AG04449 (cell line): ENCODE measurements around the gene FABP2.

Experiments used
- CTCF ChIA-PET: fragments of 350-600 bp; formaldehyde crosslinking; extraction: SDS; loops from one replicate; lab custom pipeline; 2021; ENCODE audit warnings: antibody characterized with exemption; lab: Yijun Ruan, JAX
- POLR2A ChIA-PET: fragments of 400-600, 350-600 bp; formaldehyde crosslinking; extraction: SDS; loops from one replicate; lab custom pipeline; 2020; ENCODE audit warnings: antibody characterized with exemption, inconsistent platforms; lab: Yijun Ruan, JAX
- DNase-seq: peaks from one replicate; pipeline ENCODE4 v3.0.0-alpha.2; 2010; ENCODE audit warnings: low read depth, low spot score
- H3K4me3 ChIP-seq: 2 replicates; pipeline ENCODE4 v1.5.1; 2011; ENCODE audit warnings: low read depth, mild to moderate bottlenecking, control low read depth, low read length
- CTCF ChIP-seq: IDR thresholded peaks from one replicate; pipeline ENCODE4 v1.5.1; 2011; ENCODE audit warnings: mild to moderate bottlenecking, moderate library complexity, low read length, control low read depth, inconsistent platforms; ENCODE audit not compliant: insufficient read depth; ENCODE audit errors: missing control alignments

The FABP2 gene

GRCh38 chr4:119302073-119302832 is 19.7 kb downstream of the FABP2 start:
- DNase-seq = no peak
- POLR2A ChIA-PET = no interaction called here
- H3K4me3 ChIP-seq = no peak overlapping the region
- TF ChIP-seq CTCF = no peak
- CTCF ChIA-PET = interaction anchor here (5.5 kb wide), 1 partner anchor 261 kb away, joined by 49 read pairs; no protein-coding TSS in a partner anchor

- DNase-seq = peak; percentile 63
- CTCF ChIA-PET = interaction anchor here (0.8 to 5.5 kb wide), 10 partner anchors 10 to 766 kb away, joined by 3 to 49 read pairs (median 6); partner anchors contain the start of gene MAD2L1
- TF ChIP-seq CTCF = no peak
- POLR2A ChIA-PET = interaction anchor here (0.8 to 1.7 kb wide), 10 partner anchors 15 to 1707 kb away, joined by 3 to 19 read pairs (median 5); partner anchors contain the start of gene USP53
- H3K4me3 ChIP-seq = peak overlapping the region; percentile 89
These were observed 21.6 kb downstream of the FABP2 start for GRCh38 chr4:119300101-119300978.

DNA sequence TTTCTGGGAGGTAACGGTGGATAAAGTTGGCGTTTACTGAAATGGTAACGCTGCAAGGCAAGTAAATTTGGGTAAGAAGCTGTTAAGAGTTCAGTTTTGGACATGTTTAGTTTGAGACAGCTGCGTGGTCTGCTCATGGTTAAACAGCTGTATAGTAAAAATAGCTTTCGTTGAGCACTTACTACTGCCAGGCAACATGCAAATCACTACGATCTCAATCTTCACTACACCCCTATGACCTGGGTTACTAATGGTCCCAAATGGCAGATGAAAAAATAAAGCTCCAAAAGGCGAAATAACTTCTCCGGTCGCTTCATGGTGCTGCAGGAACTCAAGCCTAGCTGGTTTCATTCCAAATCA is 22.2 kb downstream of the FABP2 start:
- H3K4me3 ChIP-seq = peak overlapping the region; percentile 89
- no peak for DNase-seq
- CTCF ChIA-PET = interaction anchor here (0.8 to 5.5 kb wide), 10 partner anchors 10 to 767 kb away, joined by 3 to 49 read pairs (median 6); partner anchors contain the start of gene MAD2L1
- POLR2A ChIA-PET = interaction anchor here (1.1 to 1.7 kb wide), 8 partner anchors 44 to 319 kb away, joined by 3 to 19 read pairs (median 6); partner anchors contain the start of gene USP53
- no peak for TF ChIP-seq CTCF

DNA sequence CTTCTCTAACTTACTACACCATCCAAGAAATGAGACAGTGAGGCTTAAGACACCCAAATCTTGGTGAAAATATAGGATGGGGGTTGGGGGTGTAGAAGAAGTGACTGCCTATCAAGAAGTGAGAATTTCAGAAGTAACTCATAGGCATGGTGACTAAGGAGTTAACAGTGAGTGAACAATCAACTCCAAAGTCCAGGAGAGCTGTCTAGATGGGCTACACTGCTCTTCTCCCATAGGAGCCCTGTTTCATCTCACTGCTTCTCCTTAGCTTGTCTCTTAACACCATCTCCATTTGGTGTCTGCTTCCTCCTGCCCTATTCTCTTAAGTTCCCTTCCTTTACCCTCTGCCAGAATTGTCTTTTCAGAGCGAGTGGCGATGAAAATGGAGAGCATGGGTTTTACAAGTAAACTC is 22.7 kb downstream of the FABP2 start:
- peak overlapping the region; percentile 89 for H3K4me3 ChIP-seq
- POLR2A ChIA-PET = interaction anchor here (0.7 to 1.7 kb wide), 9 partner anchors 86 to 463 kb away, joined by 3 to 19 read pairs (median 5); partner anchors contain the start of genes SEC24D and USP53
- CTCF ChIA-PET = interaction anchor here (0.8 to 5.5 kb wide), 9 partner anchors 10 to 756 kb away, joined by 3 to 49 read pairs (median 5); no protein-coding TSS in a partner anchor
- no peak for TF ChIP-seq CTCF
- DNase-seq = no peak

- no peak for DNase-seq
- TF ChIP-seq CTCF = no peak
- POLR2A ChIA-PET = no interaction called here
- peak overlapping the region; percentile 89 for H3K4me3 ChIP-seq
- CTCF ChIA-PET = interaction anchor here (0.6 to 5.5 kb wide), 6 partner anchors 10 to 330 kb away, joined by 3 to 49 read pairs (median 4); no protein-coding TSS in a partner anchor
These were observed 24.1 kb downstream of the FABP2 start for GRCh38 chr4:119297795-119298194.
